ENCODE measurements around the gene MT1A.

GRCh38 chr16:56675685-56676210, 37.3 kb downstream of the MT1A start:
- TF ChIP-seq CTCF (IDR thresholded peaks at IDR 0.05), result no peak
- TF ChIP-seq EP300 (IDR thresholded peaks at IDR 0.05; ENCODE audit: borderline replicate concordance in 1 of 2, low read depth in 1 of 2, low read length in 1 of 2), result no peak
- no peak for TF ChIP-seq FOXM1 (IDR thresholded peaks at IDR 0.05; ENCODE audit: low read depth)
- no peak for TF ChIP-seq RXRA (IDR thresholded peaks at IDR 0.05; ENCODE audit: borderline replicate concordance, low read depth)
- no peak for TF ChIP-seq RAD21 (IDR thresholded peaks at IDR 0.05; ENCODE audit: low read length)
- no peak for TF ChIP-seq YY1 (IDR thresholded peaks at IDR 0.05; ENCODE audit: low read depth)
- TF ChIP-seq GABPA (IDR thresholded peaks at IDR 0.05; ENCODE audit: low read depth), result no peak
- no peak for TF ChIP-seq POLR2AphosphoS5 (IDR thresholded peaks at IDR 0.05; ENCODE audit: low read depth, low read length)
- no peak for TF ChIP-seq USF2 (IDR thresholded peaks at IDR 0.05; ENCODE audit: borderline replicate concordance, low read depth, low read length)
- TF ChIP-seq REST (IDR thresholded peaks at IDR 0.05; ENCODE audit: low read depth, low read length), result no peak
- TF ChIP-seq SIN3A (IDR thresholded peaks at IDR 0.05; ENCODE audit: borderline replicate concordance, low read depth, low read length), result no peak
- no peak for TF ChIP-seq TAF1 (IDR thresholded peaks at IDR 0.05; ENCODE audit: borderline replicate concordance, low read depth, low read length)

All from SK-N-SH (cell line).